SK-N-MC (cell line): ENCODE data around the gene MACF1.

ENCODE experiments used
- EZH2 ChIP-seq: fragments of 200-600 bp; sonication (generic); IDR thresholded peaks from one replicate; pipeline ENCODE4 v1.6.1; 2017; ENCODE audit warnings: antibody characterized with exemption
- FOXP2 ChIP-seq: optimal IDR thresholded peaks from 2 replicates; pipeline ENCODE3; 2011; ENCODE audit warnings: mild to moderate bottlenecking, moderate library complexity; ENCODE audit not compliant: insufficient read depth; ENCODE audit errors: extremely low read length, control extremely low read depth
- POLR2AphosphoS5 ChIP-seq: IDR thresholded peaks from 2 replicates; pipeline ENCODE4 v1.6.1; 2012; ENCODE audit warnings: mild to moderate bottlenecking, low read depth, low read length, borderline replicate concordance

- TF ChIP-seq EZH2 (no peak), POLR2AphosphoS5 (no peak), FOXP2 (no peak)
These were observed 302.9 kb downstream of the MACF1 start for GRCh38 chr1:39507230-39507928.
